ENCODE measurements around the gene CFAP20DC. TPM values are rescaled to one million over a fixed set of nuclear protein-coding genes. Genes with fewer than 3 reads are reported as not detected.
A peak's percentile ranks its signal among the peaks of the same experiment; 100 is the strongest.
"Not testable (repeated sequence)": the region's sequence is repeated elsewhere in the genome, so short reads cannot be mapped to it uniquely, and the experiment has no call there.

The CFAP20DC gene
- total RNA-seq (2012; rRNA removed), result 5.7 and 8.4 TPM in 2 replicates

GRCh38 chr3:59049671-59050331 is at the start of gene CFAP20DC:
TSS of gene CFAP20DC (minus strand) at chr3:59050025. CDS start at chr3:59049631, 394 bp downstream.
- H3K9ac ChIP-seq (ENCODE audit: low read depth, low read length), result peak within 1 kb of the TSS; percentile 87
- peak within 1 kb of the TSS; percentile 75 for H3K4me2 ChIP-seq (ENCODE audit: low read length)
- H3K9me3 ChIP-seq (replicated peaks; ENCODE audit: low read length), result no peaks in the 10 kb centered on the region
- H3K4me3 ChIP-seq (ENCODE audit: low read length), result peak within 1 kb of the TSS; percentile 79
- H3K4me1 ChIP-seq (ENCODE audit: control insufficient read depth, insufficient read depth, low read length), result peaks cover 16% of the 10 kb centered on the region
- H3K36me3 ChIP-seq (ENCODE audit: insufficient read depth, low read length), result no peaks in the 10 kb centered on the region
- no peaks in the 10 kb centered on the region for H3K27me3 ChIP-seq (ENCODE audit: control insufficient read depth, insufficient read depth, low read length)

DNA sequence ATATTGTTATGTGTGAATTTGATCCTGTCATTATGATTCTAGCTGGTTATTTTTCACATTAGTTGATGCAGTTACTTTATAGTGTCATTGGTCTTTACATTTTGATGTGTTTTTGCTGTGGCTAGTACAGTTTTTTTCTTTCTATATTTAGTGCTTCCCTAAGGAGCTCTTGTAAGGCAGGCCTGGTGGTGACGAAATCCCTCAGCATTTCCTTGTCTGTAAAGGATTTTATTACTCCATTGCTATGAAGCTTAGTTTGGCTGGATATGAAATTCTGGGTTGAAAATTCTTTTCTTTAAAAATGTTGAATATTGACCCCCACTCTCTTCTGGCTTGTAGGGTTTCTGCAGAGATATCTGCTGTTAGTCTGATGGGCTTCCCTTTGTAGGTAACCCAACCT is 48.7 kb upstream of the CFAP20DC start:
- H3K27me3 ChIP-seq (ENCODE audit: control insufficient read depth, insufficient read depth, low read length); H3K9ac ChIP-seq (ENCODE audit: low read depth, low read length): not testable (repeated sequence)

GRCh38 chr3:59094446-59094845 is 44.6 kb upstream of the CFAP20DC start:
- H3K4me2 ChIP-seq (ENCODE audit: low read length), result no peak overlapping the region
- H3K9me3 ChIP-seq (replicated peaks; ENCODE audit: low read length), result no peaks in the 10 kb centered on the region
- H3K4me1 ChIP-seq (ENCODE audit: control insufficient read depth, insufficient read depth, low read length), result no peaks in the 10 kb centered on the region
- no peaks in the 10 kb centered on the region for H3K27me3 ChIP-seq (ENCODE audit: control insufficient read depth, insufficient read depth, low read length)
- no peak overlapping the region for H3K4me3 ChIP-seq (ENCODE audit: low read length)
- no peak overlapping the region for H3K9ac ChIP-seq (ENCODE audit: low read depth, low read length)
- H3K36me3 ChIP-seq (ENCODE audit: insufficient read depth, low read length), result no peaks in the 10 kb centered on the region

More for the DNA sequence above, 48.7 kb upstream of the CFAP20DC start:
- H3K4me3 ChIP-seq (ENCODE audit: low read length); H3K36me3 ChIP-seq (ENCODE audit: insufficient read depth, low read length); H3K9me3 ChIP-seq (replicated peaks; ENCODE audit: low read length); H3K4me2 ChIP-seq (ENCODE audit: low read length): not testable (repeated sequence)
- peaks cover 18% of the 10 kb centered on the region for H3K4me1 ChIP-seq (ENCODE audit: control insufficient read depth, insufficient read depth, low read length)

DNA sequence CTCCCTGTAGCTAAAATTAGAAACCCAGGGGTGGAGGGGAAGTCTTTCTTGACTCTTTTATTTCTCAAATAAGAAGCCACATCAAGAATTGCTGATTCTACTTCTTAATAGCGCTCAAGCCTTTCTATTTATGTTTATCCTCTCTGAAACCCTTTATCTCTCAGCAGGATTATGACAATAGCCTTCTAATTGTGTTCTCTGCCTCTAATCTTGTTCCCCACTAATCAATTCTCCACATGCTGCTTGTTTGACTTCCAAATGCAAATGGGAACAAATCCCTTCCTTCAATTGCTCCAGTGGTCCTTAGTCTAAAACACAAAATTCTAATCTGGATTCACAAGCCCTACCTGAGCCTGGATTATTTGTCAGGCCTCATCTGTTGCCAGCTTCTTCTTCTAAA is 43.7 kb upstream of the CFAP20DC start:
- Histone ChIP-seq H3K4me3 (ENCODE audit: low read length) (no peak overlapping the region), H3K27me3 (ENCODE audit: control insufficient read depth, insufficient read depth, low read length) (no peaks in the 10 kb centered on the region), H3K4me2 (ENCODE audit: low read length) (no peak overlapping the region), H3K4me1 (ENCODE audit: control insufficient read depth, insufficient read depth, low read length) (no peaks in the 10 kb centered on the region), H3K9me3 (replicated peaks; ENCODE audit: low read length) (no peaks in the 10 kb centered on the region), H3K36me3 (ENCODE audit: insufficient read depth, low read length) (no peaks in the 10 kb centered on the region), H3K9ac (ENCODE audit: low read depth, low read length) (no peak overlapping the region)

- no peak overlapping the region for H3K9ac ChIP-seq (ENCODE audit: low read depth, low read length)
- H3K4me3 ChIP-seq (ENCODE audit: low read length), result no peak overlapping the region
- H3K27me3 ChIP-seq (ENCODE audit: control insufficient read depth, insufficient read depth, low read length), result no peaks in the 10 kb centered on the region
- no peaks in the 10 kb centered on the region for H3K4me1 ChIP-seq (ENCODE audit: control insufficient read depth, insufficient read depth, low read length)
- no peaks in the 10 kb centered on the region for H3K9me3 ChIP-seq (replicated peaks; ENCODE audit: low read length)
- no peaks in the 10 kb centered on the region for H3K36me3 ChIP-seq (ENCODE audit: insufficient read depth, low read length)
- H3K4me2 ChIP-seq (ENCODE audit: low read length), result no peak overlapping the region
Observed at GRCh38 chr3:59088761-59089160, 38.9 kb upstream of the CFAP20DC start.

DNA sequence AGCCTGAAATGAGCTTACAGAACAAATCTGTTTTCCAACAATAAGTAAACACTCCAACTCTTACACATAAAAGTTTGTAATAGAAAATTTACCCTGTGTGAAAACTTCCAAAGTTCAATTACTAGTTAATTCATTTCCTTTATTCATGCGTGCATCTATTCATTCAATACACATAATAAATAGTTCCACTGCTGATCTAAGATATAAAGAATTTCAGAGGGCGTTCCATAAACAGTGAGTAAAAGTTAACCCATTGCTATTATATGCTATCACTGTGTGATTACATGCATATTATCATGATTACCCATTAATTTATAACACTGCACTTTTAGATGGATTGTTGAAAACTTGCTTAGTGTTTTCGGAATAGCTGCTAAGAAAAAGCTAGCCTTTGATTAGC is 36.2 kb upstream of the CFAP20DC start:
- H3K9ac ChIP-seq (ENCODE audit: low read depth, low read length), result no peak overlapping the region

GRCh38 chr3:59084583-59084982 is 34.8 kb upstream of the CFAP20DC start:
- H3K4me3 ChIP-seq (ENCODE audit: low read length), result no peak overlapping the region

More for the DNA sequence above, 36.2 kb upstream of the CFAP20DC start:
- H3K4me3 ChIP-seq (ENCODE audit: low read length), result no peak overlapping the region
- no peaks in the 10 kb centered on the region for H3K9me3 ChIP-seq (replicated peaks; ENCODE audit: low read length)
- no peaks in the 10 kb centered on the region for H3K27me3 ChIP-seq (ENCODE audit: control insufficient read depth, insufficient read depth, low read length)
- H3K36me3 ChIP-seq (ENCODE audit: insufficient read depth, low read length), result no peaks in the 10 kb centered on the region
- H3K4me1 ChIP-seq (ENCODE audit: control insufficient read depth, insufficient read depth, low read length), result no peaks in the 10 kb centered on the region
- H3K4me2 ChIP-seq (ENCODE audit: low read length), result no peak overlapping the region

GRCh38 chr3:59082106-59082505 is 32.3 kb upstream of the CFAP20DC start:
- Histone ChIP-seq H3K4me1 (ENCODE audit: control insufficient read depth, insufficient read depth, low read length) (no peaks in the 10 kb centered on the region), H3K4me3 (ENCODE audit: low read length) (no peak overlapping the region), H3K9me3 (replicated peaks; ENCODE audit: low read length) (no peaks in the 10 kb centered on the region), H3K36me3 (ENCODE audit: insufficient read depth, low read length) (no peaks in the 10 kb centered on the region), H3K4me2 (ENCODE audit: low read length) (no peak overlapping the region), H3K9ac (ENCODE audit: low read depth, low read length) (no peak overlapping the region), H3K27me3 (ENCODE audit: control insufficient read depth, insufficient read depth, low read length) (no peaks in the 10 kb centered on the region)

More at GRCh38 chr3:59084583-59084982, 34.8 kb upstream of the CFAP20DC start:
- H3K36me3 ChIP-seq (ENCODE audit: insufficient read depth, low read length), result no peaks in the 10 kb centered on the region
- H3K4me2 ChIP-seq (ENCODE audit: low read length), result no peak overlapping the region
- no peaks in the 10 kb centered on the region for H3K27me3 ChIP-seq (ENCODE audit: control insufficient read depth, insufficient read depth, low read length)
- H3K4me1 ChIP-seq (ENCODE audit: control insufficient read depth, insufficient read depth, low read length), result no peaks in the 10 kb centered on the region
- no peak overlapping the region for H3K9ac ChIP-seq (ENCODE audit: low read depth, low read length)
- H3K9me3 ChIP-seq (replicated peaks; ENCODE audit: low read length), result no peaks in the 10 kb centered on the region

- no peaks in the 10 kb centered on the region for H3K9me3 ChIP-seq (replicated peaks; ENCODE audit: low read length)
- H3K4me1 ChIP-seq (ENCODE audit: control insufficient read depth, insufficient read depth, low read length), result no peaks in the 10 kb centered on the region
- no peak overlapping the region for H3K9ac ChIP-seq (ENCODE audit: low read depth, low read length)
- H3K36me3 ChIP-seq (ENCODE audit: insufficient read depth, low read length), result no peaks in the 10 kb centered on the region
- H3K4me2 ChIP-seq (ENCODE audit: low read length), result no peak overlapping the region
- no peaks in the 10 kb centered on the region for H3K27me3 ChIP-seq (ENCODE audit: control insufficient read depth, insufficient read depth, low read length)
- no peak overlapping the region for H3K4me3 ChIP-seq (ENCODE audit: low read length)
Observed at GRCh38 chr3:59081071-59081470, 31.2 kb upstream of the CFAP20DC start.

DNA sequence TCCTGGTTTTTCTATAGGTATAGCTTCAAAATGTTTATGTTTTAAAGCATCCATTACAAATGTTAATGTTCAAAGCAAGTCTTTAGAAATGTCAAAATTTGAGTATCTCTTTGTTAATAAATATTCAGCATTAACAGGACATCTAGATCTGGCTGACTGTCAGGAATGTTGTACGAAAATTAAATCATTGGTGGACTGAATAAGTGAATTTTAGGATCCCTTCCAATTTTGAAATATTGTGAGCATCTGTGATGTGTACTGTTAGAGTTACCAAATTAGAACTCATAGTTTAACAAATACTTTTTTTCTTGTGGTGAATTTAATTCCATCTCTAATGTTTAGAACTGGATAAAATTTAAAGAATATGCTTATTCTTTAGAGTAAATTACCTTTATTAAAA is 30.1 kb upstream of the CFAP20DC start:
- Histone ChIP-seq H3K36me3 (ENCODE audit: insufficient read depth, low read length) (no peaks in the 10 kb centered on the region), H3K4me3 (ENCODE audit: low read length) (no peak overlapping the region), H3K9ac (ENCODE audit: low read depth, low read length) (no peak overlapping the region), H3K4me2 (ENCODE audit: low read length) (no peak overlapping the region), H3K4me1 (ENCODE audit: control insufficient read depth, insufficient read depth, low read length) (no peaks in the 10 kb centered on the region), H3K9me3 (replicated peaks; ENCODE audit: low read length) (no peaks in the 10 kb centered on the region), H3K27me3 (ENCODE audit: control insufficient read depth, insufficient read depth, low read length) (no peaks in the 10 kb centered on the region)

DNA sequence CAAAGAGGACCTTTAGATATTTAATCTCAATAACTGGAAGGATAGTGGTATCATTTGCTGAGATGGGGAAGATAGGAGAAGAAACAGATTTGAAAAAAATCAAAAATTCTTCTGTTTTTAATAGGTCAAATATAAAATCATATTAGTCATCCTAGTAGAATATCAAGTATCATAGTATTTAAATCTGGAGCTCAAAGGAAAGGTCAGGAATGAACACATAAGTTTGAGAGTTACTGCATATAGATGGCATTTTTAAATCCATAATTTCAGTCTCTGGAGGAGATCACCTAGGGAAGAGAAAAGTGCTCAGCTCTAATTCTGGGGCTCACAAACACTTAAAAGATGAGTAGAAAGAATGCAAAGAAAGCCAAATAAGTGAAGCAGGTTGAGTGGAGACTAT is 24.9 kb upstream of the CFAP20DC start:
- no peak overlapping the region for H3K9ac ChIP-seq (ENCODE audit: low read depth, low read length)
- no peaks in the 10 kb centered on the region for H3K36me3 ChIP-seq (ENCODE audit: insufficient read depth, low read length)
- H3K27me3 ChIP-seq (ENCODE audit: control insufficient read depth, insufficient read depth, low read length), result no peaks in the 10 kb centered on the region
- H3K9me3 ChIP-seq (replicated peaks; ENCODE audit: low read length), result no peaks in the 10 kb centered on the region
- H3K4me2 ChIP-seq (ENCODE audit: low read length), result no peak overlapping the region
- no peak overlapping the region for H3K4me3 ChIP-seq (ENCODE audit: low read length)
- H3K4me1 ChIP-seq (ENCODE audit: control insufficient read depth, insufficient read depth, low read length), result no peaks in the 10 kb centered on the region

DNA sequence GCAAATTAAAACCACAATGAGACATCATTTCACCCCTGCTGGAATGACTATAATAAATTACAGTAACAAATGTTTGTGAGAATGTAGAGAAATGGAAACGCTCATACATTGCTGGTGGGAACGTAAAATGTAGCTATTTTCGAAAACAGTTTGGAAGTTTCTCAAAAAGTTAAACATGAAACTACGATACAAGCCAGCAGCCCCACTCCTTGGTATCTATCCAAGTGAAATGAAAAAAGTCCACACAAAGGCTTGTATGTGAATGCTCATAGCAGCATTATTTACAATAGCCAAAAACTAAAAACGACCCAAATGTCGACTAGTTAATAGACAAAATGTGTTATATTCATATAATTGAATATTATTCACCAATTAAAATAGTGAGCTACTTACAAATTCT is 22.9 kb upstream of the CFAP20DC start:
- no peak overlapping the region for H3K9ac ChIP-seq (ENCODE audit: low read depth, low read length)
- no peaks in the 10 kb centered on the region for H3K27me3 ChIP-seq (ENCODE audit: control insufficient read depth, insufficient read depth, low read length)
- no peak overlapping the region for H3K4me3 ChIP-seq (ENCODE audit: low read length)
- no peak overlapping the region for H3K4me2 ChIP-seq (ENCODE audit: low read length)
- no peaks in the 10 kb centered on the region for H3K36me3 ChIP-seq (ENCODE audit: insufficient read depth, low read length)
- H3K4me1 ChIP-seq (ENCODE audit: control insufficient read depth, insufficient read depth, low read length), result no peaks in the 10 kb centered on the region
- H3K9me3 ChIP-seq (replicated peaks; ENCODE audit: low read length), result no peaks in the 10 kb centered on the region

Data from skeletal muscle satellite cell (primary cell).